Spleen (tissue), 11 donors: ENCODE data around the gene TEKT3. TPM values are rescaled to one million over a fixed set of nuclear protein-coding genes. Genes with fewer than 3 reads are reported as not detected.

Experiments
- DNase-seq: peaks from one replicate; pipeline ENCODE4 v3.0.0-alpha.2; 2020
- H3K27ac ChIP-seq, 8 donors: fragments of 200-600 bp; sonication (generic) in 7 of 8; 1 replicate in 4 of 8; 2 replicates in 4 of 8; pipeline versions ENCODE4 v1.5.0 to v1.8.0; 2016 to 2021; ENCODE audit warnings: inconsistent platforms in 4 of 8, mild to moderate bottlenecking in 4 of 8, moderate library complexity in 1 of 8
- H3K27me3 ChIP-seq, 7 donors: fragments of 200-600 bp; sonication (generic) in 6 of 7; replicated peaks in 1 of 7; 1 replicate in 4 of 7; 2 replicates in 3 of 7; pipeline versions ENCODE4 v1.5.0 to v1.8.0; 2016 to 2021; ENCODE audit warnings: inconsistent platforms in 3 of 7, mild to moderate bottlenecking in 1 of 7
- H3K36me3 ChIP-seq, 6 donors: fragments of 200-600 bp; sonication (generic) in 5 of 6; 1 replicate in 4 of 6; 2 replicates in 2 of 6; pipeline versions ENCODE4 v1.5.0 to v1.8.0; 2016 to 2021; ENCODE audit warnings: inconsistent platforms in 2 of 6
- H3K4me1 ChIP-seq, 6 donors: fragments of 200-600 bp; sonication (generic) in 5 of 6; 1 replicate in 3 of 6; 2 replicates in 3 of 6; pipeline versions ENCODE4 v1.5.0 to v1.8.0; 2016 to 2021; ENCODE audit warnings: inconsistent platforms in 3 of 6
- H3K4me3 ChIP-seq, 8 donors: fragments of 200-600 bp; sonication (generic) in 7 of 8; 1 replicate in 4 of 8; 2 replicates in 4 of 8; pipeline versions ENCODE4 v1.5.0 to v1.8.0; 2016 to 2021; ENCODE audit warnings: inconsistent platforms in 4 of 8, mild to moderate bottlenecking in 4 of 8, moderate library complexity in 2 of 8
- H3K9me3 ChIP-seq, 8 donors: fragments of 200-600 bp; sonication (generic) in 7 of 8; 1 replicate in 4 of 8; 2 replicates in 4 of 8; pipeline versions ENCODE4 v1.5.0 to v1.8.0; 2016 to 2021; ENCODE audit warnings: inconsistent platforms in 4 of 8
- POLR2A ChIP-seq, 3 donors: fragments of 450-650 bp; IDR thresholded peaks; one replicate each; pipeline ENCODE4 v1.5.1; 2017; ENCODE audit warnings: antibody characterized with exemption in 3 of 3, mild to moderate bottlenecking in 1 of 3
- POLR2AphosphoS5 ChIP-seq, 3 donors: sonication (generic); formaldehyde crosslinking; IDR thresholded peaks; one replicate each; pipeline ENCODE4 v1.5.1; 2017; ENCODE audit warnings: antibody characterized with exemption in 3 of 3
- WGBS, 5 donors: extraction: QIAGEN DNeasy Blood & Tissue Kit in 3 of 5; methylation state at CpG; one replicate each; pipeline versions ENCODE4 v1.1.5 to v1.1.7; 2013 to 2018; 5-methylcytosine and 5-hydroxymethylcytosine counted together
- intact Hi-C: fragments of 100-400 bp; cut with DNase I; formaldehyde crosslinking; loops from one replicate; pipeline ENCODE4 v1.15.0; 2023; ENCODE audit warnings: low total_unique reads
- polyA plus RNA-seq, 3 donors: library from polyadenylated mRNA; stranded (reverse); fragments of 200-250 nt; gene quantifications; one replicate each; pipeline ENCODE4 v1.2.1, GENCODE V29; 2013
- total RNA-seq, 7 donors: library from RNA; depleted of rRNA in 3 of 7; stranded (reverse); fragments of >200 nt in 3 of 7; fragmentation: NEBNext Ultra II Directional in 4 of 7; extraction: Animal tissue kit (Norgen Biotek cat#: 25700) in 4 of 7; gene quantifications; one replicate each; pipeline versions ENCODE4 v1.1.0 to v1.2.1, GENCODE V29; 2016 to 2021
- TF ChIP-seq, protein P1 (sequence below), 11 experiments: fragments of 200-600 bp in 7 of 11; fragments of 450-650 bp in 4 of 11; sonication (generic) in 4 of 11; IDR thresholded peaks in 8 of 11; conservative IDR thresholded peaks in 3 of 11; 1 replicate in 7 of 11; 2 replicates in 4 of 11; pipeline versions ENCODE4 v1.4.0 to v1.8.0; 2016 to 2021; ENCODE audit warnings: antibody characterized with exemption in 11 of 11, inconsistent platforms in 4 of 11, mild to moderate bottlenecking in 1 of 11
- donor health status: healthy with polysubstance abuse.
- donor health status: DM: no; HTN: no; CAD: no; lungs with moderate emphysema.
- donor health status: DM: no; HTN: no; CAD: no.
- donor health status: Bipolar disorder and iron deficiency.
- donor health status: healthy.
- donor health status: DM: no; HTN: no; CAD: no.
- donor health status: DM: yes; HTN: yes; CAD: no.

Gene TEKT3
- total and polyA plus RNA-seq, 10 donors = 0.10 to 2.2 (median 0.47) TPM; not detected in 2

DNA sequence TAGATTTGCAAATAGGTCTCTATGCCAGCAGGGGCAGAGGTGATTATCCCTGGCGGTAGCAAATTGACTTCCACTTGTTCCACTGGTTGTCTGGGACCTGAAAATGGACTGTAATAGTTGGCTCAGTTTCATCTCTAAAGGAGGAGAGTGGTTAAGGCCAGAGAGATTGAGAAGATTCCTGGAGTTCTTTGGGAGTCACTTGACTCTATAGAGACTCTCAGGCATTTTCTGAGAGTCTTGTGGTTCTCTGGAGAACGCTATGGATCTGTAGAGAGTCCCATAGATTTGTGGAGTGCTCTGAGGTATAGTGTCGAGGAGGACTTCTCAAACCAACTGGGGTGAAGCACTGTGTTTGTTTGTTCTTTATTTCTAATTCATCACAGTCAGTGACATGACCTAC is 67.4 kb downstream of the TEKT3 start:
- Histone ChIP-seq H3K9me3 (peaks cover 0 to 5% (median 0%) of the 10 kb centered on the region in 8 donors), H3K27me3 (peaks cover 0 to 11% (median 0%) of the 10 kb centered on the region in 7 donors), H3K36me3 (no peaks in the 10 kb centered on the region), H3K4me3 (no peak overlapping the region), H3K4me1 (peaks cover 0 to 5% (median 0%) of the 10 kb centered on the region in 6 donors), H3K27ac (no peak overlapping the region)
- 80 to 95% (median 85%) methylated on average over 3 of the region's 3 CpGs for WGBS, 5 donors
- TF ChIP-seq, protein P1, sequence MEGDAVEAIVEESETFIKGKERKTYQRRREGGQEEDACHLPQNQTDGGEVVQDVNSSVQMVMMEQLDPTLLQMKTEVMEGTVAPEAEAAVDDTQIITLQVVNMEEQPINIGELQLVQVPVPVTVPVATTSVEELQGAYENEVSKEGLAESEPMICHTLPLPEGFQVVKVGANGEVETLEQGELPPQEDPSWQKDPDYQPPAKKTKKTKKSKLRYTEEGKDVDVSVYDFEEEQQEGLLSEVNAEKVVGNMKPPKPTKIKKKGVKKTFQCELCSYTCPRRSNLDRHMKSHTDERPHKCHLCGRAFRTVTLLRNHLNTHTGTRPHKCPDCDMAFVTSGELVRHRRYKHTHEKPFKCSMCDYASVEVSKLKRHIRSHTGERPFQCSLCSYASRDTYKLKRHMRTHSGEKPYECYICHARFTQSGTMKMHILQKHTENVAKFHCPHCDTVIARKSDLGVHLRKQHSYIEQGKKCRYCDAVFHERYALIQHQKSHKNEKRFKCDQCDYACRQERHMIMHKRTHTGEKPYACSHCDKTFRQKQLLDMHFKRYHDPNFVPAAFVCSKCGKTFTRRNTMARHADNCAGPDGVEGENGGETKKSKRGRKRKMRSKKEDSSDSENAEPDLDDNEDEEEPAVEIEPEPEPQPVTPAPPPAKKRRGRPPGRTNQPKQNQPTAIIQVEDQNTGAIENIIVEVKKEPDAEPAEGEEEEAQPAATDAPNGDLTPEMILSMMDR (IDR thresholded peaks at IDR 0.05 in 8 of 11, conservative IDR thresholded peaks at IDR 0.05 in 3 of 11) = no peak
- TF ChIP-seq POLR2A (IDR thresholded peaks at IDR 0.05) (no peak), POLR2AphosphoS5 (IDR thresholded peaks at IDR 0.05) (no peak)
- intact Hi-C loops = no loop called here
- no peak for DNase-seq

DNA sequence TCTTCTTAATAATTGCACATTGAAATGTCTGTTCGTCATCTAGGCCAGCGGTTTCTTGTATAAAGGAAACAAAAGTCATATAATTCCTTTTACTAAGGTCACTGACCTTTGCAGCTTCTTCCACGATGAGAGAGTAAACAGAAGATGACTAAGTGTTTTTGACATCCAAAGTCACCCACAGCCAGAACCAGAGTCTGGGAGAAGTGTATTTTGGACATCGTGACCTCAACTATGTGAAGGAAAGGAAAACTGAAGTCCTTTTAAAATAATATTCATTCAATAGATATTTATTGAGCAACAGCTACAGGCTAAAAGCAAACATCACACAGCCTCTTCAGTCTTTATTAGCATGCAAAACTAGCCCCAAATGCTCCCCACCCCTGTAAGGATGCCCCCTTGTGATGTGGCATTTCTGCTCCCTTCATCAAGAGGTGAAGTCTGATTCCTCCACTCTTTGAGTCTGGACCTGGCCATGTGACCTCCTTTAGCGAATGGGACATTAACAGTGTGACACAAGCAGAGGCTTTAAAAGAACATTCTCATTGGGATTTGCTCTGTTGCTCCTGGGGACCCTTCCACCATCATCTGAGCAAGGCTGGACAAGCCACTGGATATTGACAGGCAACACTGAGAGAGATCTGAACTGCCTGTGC is 68.1 kb downstream of the TEKT3 start:
- peaks cover 0 to 4% (median 0%) of the 10 kb centered on the region in 8 donors for H3K9me3 ChIP-seq
- H3K4me3 ChIP-seq = no peak overlapping the region
- intact Hi-C loops = no loop called here
- no peak for DNase-seq
- H3K27ac ChIP-seq = no peak overlapping the region
- no peaks in the 10 kb centered on the region for H3K36me3 ChIP-seq
- peaks cover 0 to 5% (median 0%) of the 10 kb centered on the region in 6 donors for H3K4me1 ChIP-seq
- H3K27me3 ChIP-seq = peaks cover 0 to 4% (median 0%) of the 10 kb centered on the region in 7 donors
- 70 to 80% (median 76%) methylated on average over 5 of the region's 5 CpGs for WGBS, 5 donors
- TF ChIP-seq POLR2AphosphoS5 (IDR thresholded peaks at IDR 0.05) (no peak), POLR2A (IDR thresholded peaks at IDR 0.05) (no peak)
- TF ChIP-seq, protein P1 (IDR thresholded peaks at IDR 0.05 in 8 of 11, conservative IDR thresholded peaks at IDR 0.05 in 3 of 11) = no peak

DNA sequence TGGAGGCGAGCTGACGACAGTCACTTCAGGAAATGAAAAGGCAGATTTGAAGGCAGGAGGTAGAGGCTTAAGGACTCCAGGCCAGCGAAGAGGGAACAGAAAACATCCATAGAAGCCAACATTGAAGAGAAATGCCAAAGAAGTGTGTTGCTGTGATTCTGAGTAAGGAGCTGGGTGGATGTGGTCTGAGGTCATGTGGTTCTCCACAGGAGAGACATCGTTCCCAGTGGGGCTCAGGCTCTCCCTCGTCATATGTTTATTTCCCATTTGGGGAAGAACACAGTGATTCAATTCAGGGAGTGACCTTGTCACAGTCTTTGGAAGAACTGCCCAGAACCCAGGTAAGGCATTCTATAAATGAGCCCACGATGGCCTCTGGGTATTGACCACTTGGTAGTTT is 69.7 kb downstream of the TEKT3 start:
- no peak for DNase-seq
- intact Hi-C loops = no loop called here
- WGBS, 5 donors = 78 to 91% (median 85%) methylated on average over 6 of the region's 6 CpGs

More for the DNA sequence above, 69.7 kb downstream of the TEKT3 start:
- Histone ChIP-seq H3K4me3 (no peak overlapping the region), H3K36me3 (no peaks in the 10 kb centered on the region), H3K27ac (no peak overlapping the region), H3K4me1 (peaks cover 0 to 5% (median 0%) of the 10 kb centered on the region in 6 donors), H3K9me3 (peaks cover 0 to 4% (median 0%) of the 10 kb centered on the region in 8 donors), H3K27me3 (peaks cover 0 to 4% (median 0%) of the 10 kb centered on the region in 7 donors)
- TF ChIP-seq, protein P1 (IDR thresholded peaks at IDR 0.05 in 8 of 11, conservative IDR thresholded peaks at IDR 0.05 in 3 of 11) = no peak
- no peak for TF ChIP-seq POLR2AphosphoS5 (IDR thresholded peaks at IDR 0.05)
- no peak for TF ChIP-seq POLR2A (IDR thresholded peaks at IDR 0.05)
